ENCODE data around the gene ITPR3.

Gene ITPR3

DNA sequence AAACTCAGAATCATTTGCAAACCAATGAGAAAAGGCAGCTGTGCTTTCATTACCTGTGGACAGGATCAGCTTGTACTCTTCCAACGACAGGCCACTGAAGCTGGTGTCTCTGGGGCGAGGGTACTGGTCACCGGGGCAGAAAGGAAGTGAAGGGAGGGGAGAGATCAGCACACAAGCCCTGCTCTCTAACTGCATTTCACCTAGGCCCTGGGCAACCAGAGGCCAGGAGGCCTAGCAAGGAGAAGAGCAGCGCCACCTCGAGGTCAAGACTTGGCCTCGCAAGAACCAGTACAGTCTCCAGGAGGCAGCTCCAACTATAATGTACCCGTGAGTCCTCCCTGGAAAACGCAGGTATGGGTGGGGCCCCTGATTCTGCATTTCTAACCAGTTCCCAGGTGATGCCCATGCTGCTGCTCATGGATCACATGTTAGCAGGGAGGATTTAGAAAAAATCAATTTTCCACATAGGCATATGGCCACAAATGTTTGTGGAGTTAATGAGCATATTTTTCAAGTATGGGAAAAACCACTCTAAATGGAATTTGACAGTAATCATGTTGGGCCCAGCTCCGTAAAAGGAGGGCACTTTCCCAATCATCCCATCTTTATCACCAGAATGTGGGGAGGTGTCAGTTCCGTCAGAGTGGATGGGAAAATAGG lies 79.4 kb downstream of the ITPR3 start:
- DNase-seq (ENCODE audit: low read depth in 2 of 2) = peak; percentile 64 to 66

DNA sequence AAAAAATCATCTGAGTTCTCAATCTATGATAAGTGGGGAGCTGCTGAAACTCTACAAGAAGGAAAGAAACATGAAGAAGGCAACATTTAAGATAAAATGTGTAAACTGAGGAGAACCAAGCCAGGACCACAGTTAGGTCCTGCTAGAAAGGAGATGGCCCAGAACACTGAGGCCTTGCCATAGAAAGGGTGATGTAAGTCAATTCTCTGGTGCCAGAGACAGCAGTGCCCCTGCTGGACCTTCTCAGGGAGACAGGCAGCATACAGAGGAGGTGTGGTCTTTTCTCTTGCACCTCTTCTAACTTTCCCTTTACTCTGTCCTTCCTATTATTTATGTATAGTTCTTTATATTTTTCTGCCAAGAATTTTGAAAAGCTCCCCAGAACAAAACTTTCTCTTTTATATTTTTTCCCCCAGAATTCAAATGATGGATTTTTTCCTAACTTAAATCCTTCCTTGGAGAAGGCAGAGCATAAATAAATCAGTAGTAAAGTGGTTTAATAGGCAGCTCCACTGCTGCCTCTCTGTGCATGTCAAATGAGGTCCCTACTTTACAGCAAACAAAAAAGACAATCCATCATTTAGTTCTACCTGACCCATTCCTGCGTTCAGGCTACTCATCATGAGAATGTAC lies 81.3 kb downstream of the ITPR3 start:
- DNase-seq (ENCODE audit: low read depth in 2 of 2) = no peak

- no peak for DNase-seq (ENCODE audit: low read depth in 2 of 2)
Observed at GRCh38 chr6:33704215-33705066, 83.3 kb downstream of the ITPR3 start.

GRCh38 chr6:33705268-33705885 lies 84.3 kb downstream of the ITPR3 start:
- DNase-seq (ENCODE audit: low read depth in 2 of 2) = no peak

DNA sequence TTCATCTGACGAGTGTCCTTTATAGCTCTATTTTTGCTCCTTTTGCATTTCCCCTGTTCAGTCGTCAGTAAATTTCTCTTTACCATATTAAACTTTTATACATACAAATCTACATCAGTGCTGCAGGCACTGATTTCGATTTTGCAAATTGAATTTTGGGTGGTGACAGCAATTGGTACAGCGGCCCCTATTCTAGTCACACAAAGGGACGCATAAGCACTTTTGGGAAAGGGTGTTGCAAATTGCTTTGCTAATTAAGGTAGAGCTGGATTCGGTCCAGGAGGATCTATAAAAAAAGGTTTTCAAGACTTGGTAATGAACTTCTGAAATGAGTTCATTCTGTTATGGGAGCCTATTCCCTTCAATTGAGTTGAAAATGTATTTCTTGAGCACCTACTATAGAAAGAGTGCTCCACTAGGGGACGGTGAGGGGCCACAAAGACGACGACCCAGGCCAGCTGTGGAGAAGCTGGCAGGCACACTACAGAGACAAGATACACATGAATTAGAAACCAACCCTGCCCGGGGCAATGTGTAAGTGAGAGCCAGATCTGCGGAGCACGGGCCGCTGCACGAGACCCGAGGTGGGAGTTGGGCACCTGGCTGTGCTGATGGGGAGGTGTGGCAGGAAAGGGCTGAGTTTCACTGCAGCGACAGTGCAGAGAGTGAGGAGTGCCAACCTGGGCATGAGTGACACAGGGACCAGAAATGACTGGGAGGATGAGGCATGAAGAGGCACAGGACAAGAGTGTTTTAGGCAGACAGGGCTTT lies 85.0 kb downstream of the ITPR3 start:
- no peak for DNase-seq (ENCODE audit: low read depth in 2 of 2)

- no peak for DNase-seq (ENCODE audit: low read depth in 2 of 2)
Observed at GRCh38 chr6:33707771-33708170, 86.6 kb downstream of the ITPR3 start.

- no peak for DNase-seq (ENCODE audit: low read depth in 2 of 2)
Observed at GRCh38 chr6:33708516-33709204, 87.5 kb downstream of the ITPR3 start.

DNA sequence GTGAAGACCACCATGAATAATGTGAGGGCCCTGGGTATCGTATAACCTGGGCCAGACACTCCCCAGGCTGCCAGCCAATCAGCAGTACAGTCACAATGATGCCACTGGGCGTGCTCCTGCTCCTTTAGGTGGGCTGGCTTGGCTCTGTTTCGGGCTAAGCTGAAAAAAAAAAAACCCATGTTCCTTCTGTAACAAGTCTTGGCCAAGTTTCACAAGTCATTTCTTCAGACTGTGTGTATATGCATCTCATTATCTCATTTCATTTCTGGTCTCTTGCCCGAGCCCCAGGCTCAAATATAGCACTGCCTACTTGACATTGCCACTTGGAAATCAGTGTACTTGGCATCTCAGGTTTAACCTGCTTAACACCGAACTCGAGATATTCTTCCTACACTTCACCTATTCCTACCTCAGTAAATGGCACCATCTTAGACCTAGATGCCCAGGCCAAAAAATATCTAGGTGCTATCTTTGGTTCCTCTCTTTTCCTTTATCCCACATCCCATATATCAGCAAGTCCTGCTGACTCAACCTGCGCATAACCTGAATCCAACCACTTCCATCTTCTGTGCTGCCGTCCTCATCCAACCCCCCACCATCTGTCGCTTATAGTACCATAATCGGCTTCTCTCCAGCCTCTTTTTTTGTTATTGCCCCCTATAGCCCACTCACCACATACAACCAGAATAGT lies 88.6 kb downstream of the ITPR3 start:
- DNase-seq (ENCODE audit: low read depth in 2 of 2) = no peak

GRCh38 chr6:33710296-33711121 lies 89.4 kb downstream of the ITPR3 start:
- no peak for DNase-seq (ENCODE audit: low read depth in 2 of 2)

DNA sequence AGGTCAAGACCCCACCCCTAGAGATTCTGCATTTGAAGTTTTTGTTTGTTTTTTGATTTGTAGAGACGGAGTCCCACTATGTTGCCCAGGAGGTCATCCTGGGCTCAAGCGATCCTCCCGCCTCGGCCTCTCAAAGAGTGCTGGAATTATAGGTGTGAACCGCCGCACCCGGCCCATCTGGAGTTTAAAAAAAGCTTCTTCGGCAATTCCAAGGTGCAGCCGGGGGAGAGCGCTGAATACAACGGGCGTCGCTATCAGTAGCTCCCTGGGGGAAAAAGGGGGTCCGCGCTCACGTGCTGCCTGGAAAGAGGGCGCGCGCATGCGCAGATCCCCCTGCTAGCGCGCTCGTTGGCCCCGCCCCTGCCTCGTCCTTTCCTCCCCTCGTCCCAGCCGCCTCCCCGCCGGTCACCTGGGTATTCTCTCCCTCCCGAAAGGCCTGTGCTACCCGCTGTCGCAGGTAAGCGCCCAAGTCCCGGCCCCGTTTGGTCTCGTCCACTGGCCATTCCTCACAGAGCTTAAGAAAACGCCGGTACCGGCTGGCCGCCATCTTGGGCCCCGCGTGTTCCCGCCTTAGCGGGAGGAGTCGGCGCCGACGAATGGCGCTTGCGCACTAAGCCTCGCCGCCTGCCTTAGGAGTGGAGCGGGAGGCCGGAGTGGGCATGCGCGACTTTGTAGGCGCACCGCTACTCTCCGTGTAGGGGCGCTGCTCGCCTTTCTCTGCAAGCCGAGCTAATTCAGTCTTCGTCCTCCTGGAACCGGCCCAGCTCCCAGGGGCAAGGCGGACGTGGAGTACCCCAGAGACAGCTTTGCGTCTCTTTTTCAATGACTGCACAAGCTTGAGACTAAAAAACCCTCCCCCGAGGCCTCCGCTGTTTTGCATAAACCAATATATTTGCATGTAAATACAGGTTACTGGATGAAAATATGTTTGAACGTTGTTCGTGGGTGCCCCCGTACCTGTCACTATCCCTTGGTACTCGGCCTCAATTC lies 90.3 kb downstream of the ITPR3 start, which contains the start of gene UQCC2:
Gene UQCC2 (minus strand): TSS at position 561 of the 990 bp plus-strand sequence. CDS start 14 bp downstream, at position 547.
- peak; percentile 96 to 97 for DNase-seq (ENCODE audit: low read depth in 2 of 2)

DNA sequence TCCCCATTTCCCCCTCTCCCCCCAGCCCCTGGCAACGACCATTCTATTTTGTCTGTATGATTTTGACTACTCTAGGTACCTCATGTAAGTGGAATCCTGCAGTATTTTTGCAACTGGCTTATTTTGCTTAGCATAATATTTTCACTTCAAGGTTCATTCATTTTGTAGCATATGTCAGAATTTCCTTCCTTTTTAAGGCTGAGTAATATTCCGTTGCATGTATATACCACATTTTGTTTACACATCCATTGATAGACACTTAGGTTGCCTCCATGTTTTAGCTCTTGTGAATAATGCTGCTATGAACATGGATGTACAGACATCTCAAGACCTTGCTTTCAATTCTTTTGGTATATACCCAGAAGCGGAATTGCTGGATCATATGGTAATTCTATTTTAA lies 91.8 kb downstream of the ITPR3 start:
- DNase-seq (ENCODE audit: low read depth in 2 of 2) = no peak

- no peak for DNase-seq (ENCODE audit: low read depth in 2 of 2)
Observed at GRCh38 chr6:33713786-33714185, 92.7 kb downstream of the ITPR3 start.

DNA sequence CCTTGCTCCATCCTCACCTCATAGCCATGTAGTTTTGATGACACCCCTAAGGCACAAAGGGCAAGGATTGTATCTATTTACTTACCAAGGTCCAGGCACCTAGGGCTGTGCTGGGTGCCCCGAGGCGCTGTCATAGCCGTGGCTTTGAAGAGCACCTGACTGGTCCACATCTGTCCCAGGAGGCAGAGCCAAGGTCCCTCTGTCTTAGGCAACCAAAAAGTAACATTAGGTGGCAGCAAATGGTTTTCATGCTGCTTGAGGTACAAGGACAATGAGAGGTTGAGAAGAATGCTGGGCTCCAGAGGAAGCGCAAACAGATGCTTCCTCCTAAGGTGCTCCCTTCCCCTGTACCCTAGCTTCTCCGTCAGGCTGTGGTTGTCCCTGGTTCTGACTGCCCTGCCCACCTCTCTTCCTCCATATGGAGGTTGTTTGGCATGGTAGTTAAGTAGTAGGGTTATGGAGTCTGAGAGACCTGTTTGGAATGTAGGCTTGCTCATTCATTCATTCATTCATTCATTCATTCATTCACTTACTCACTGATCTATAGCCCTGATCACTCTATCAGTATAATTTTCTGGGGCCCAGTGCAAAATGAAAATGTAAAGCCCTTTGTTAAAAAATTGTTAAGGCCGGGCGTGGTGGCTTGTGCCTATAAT lies 93.4 kb downstream of the ITPR3 start:
- DNase-seq (ENCODE audit: low read depth in 2 of 2) = no peak

GRCh38 chr6:33716379-33716778 lies 95.3 kb downstream of the ITPR3 start:
- no peak for DNase-seq (ENCODE audit: low read depth in 2 of 2)

GRCh38 chr6:33716890-33717632 lies 95.9 kb downstream of the ITPR3 start:
- no peak for DNase-seq (ENCODE audit: low read depth in 2 of 2)

GRCh38 chr6:33717934-33718455 lies 96.9 kb downstream of the ITPR3 start:
- no peak for DNase-seq (ENCODE audit: low read depth in 2 of 2)

DNA sequence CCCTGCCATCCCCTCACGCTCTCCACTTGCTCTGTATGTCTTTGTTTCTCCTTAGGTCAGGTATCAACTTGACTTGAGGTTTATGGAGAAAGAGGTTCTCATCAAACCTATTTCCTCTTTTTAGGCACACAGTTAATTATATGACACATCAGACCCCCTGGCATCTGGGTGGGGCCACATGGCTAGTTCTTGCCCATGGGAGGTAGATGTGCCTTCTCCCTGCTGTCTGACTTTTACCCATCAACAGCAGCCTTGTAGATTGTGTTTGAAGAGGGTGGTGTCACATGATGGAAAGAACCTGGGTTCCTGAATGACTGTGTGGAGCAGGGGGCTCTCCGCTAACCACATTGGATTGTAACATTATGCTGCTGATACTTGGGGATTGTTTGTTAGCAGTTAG lies 97.6 kb downstream of the ITPR3 start:
- DNase-seq (ENCODE audit: low read depth in 2 of 2) = no peak
